ENCODE results near the gene CCDC71L.

DNA sequence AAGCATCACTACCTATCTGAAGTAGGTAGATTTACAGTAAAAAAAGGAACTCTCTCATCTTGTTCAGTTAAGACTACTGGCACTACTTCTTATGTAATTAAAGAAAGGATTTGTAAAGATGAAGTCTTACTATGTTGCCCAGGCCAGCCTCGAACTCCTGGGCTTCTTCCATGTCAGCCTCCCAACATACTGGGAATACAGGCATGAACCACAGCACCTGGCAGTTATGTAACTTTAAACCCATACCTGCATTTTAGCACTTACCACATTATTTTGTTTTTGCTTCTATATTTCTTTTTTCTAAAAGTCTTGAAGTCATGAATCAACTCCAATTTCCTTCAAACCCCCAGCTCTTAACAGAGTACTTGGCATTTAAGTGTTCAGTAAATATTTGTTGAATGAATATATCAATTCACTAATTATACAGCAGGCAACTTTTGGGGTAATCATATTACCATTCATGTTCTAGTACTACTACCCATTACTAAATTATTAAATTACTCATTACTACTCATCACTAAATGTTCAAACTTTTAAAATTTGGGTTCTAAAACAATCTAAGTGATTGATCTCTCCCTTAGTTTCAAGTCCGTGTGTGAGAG is 31.6 kb upstream of the CCDC71L start:
- TF ChIP-seq POLR2A (IDR thresholded peaks at IDR 0.05; ENCODE audit: low read depth, low read length) = no peak
- no peak for TF ChIP-seq RCOR1 (IDR thresholded peaks at IDR 0.05; ENCODE audit: insufficient replicate concordance, low read length)
- TF ChIP-seq, protein P1, sequence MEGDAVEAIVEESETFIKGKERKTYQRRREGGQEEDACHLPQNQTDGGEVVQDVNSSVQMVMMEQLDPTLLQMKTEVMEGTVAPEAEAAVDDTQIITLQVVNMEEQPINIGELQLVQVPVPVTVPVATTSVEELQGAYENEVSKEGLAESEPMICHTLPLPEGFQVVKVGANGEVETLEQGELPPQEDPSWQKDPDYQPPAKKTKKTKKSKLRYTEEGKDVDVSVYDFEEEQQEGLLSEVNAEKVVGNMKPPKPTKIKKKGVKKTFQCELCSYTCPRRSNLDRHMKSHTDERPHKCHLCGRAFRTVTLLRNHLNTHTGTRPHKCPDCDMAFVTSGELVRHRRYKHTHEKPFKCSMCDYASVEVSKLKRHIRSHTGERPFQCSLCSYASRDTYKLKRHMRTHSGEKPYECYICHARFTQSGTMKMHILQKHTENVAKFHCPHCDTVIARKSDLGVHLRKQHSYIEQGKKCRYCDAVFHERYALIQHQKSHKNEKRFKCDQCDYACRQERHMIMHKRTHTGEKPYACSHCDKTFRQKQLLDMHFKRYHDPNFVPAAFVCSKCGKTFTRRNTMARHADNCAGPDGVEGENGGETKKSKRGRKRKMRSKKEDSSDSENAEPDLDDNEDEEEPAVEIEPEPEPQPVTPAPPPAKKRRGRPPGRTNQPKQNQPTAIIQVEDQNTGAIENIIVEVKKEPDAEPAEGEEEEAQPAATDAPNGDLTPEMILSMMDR (conservative IDR thresholded peaks at IDR 0.05; ENCODE audit: low read depth, low read length) = no peak
- TF ChIP-seq RFX5 (IDR thresholded peaks at IDR 0.05; ENCODE audit: low read depth, low read length) = no peak
- TF ChIP-seq SMC3 (IDR thresholded peaks at IDR 0.05; ENCODE audit: low read depth, low read length) = no peak
- TF ChIP-seq FOS (IDR thresholded peaks at IDR 0.05; ENCODE audit: low read depth, low read length) = no peak
- TF ChIP-seq, protein P2, sequence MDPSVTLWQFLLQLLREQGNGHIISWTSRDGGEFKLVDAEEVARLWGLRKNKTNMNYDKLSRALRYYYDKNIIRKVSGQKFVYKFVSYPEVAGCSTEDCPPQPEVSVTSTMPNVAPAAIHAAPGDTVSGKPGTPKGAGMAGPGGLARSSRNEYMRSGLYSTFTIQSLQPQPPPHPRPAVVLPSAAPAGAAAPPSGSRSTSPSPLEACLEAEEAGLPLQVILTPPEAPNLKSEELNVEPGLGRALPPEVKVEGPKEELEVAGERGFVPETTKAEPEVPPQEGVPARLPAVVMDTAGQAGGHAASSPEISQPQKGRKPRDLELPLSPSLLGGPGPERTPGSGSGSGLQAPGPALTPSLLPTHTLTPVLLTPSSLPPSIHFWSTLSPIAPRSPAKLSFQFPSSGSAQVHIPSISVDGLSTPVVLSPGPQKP (IDR thresholded peaks at IDR 0.05; ENCODE audit: borderline replicate concordance, low read depth, low read length) = no peak
- TF ChIP-seq, protein P3, sequence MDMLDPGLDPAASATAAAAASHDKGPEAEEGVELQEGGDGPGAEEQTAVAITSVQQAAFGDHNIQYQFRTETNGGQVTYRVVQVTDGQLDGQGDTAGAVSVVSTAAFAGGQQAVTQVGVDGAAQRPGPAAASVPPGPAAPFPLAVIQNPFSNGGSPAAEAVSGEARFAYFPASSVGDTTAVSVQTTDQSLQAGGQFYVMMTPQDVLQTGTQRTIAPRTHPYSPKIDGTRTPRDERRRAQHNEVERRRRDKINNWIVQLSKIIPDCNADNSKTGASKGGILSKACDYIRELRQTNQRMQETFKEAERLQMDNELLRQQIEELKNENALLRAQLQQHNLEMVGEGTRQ (IDR thresholded peaks at IDR 0.05; ENCODE audit: low read depth, low read length) = no peak
- TF ChIP-seq MAZ (IDR thresholded peaks at IDR 0.05; ENCODE audit: borderline replicate concordance, low read depth, low read length) = no peak
- TF ChIP-seq CHD1 (IDR thresholded peaks at IDR 0.05; ENCODE audit: low read depth, low read length) = no peak
- no peak for TF ChIP-seq MAFK (IDR thresholded peaks at IDR 0.05; ENCODE audit: low read depth, low read length)
- no peak for TF ChIP-seq RAD21 (IDR thresholded peaks at IDR 0.05; ENCODE audit: low read length)
- no peak for TF ChIP-seq CEBPB (IDR thresholded peaks at IDR 0.05; ENCODE audit: low read depth, low read length)

All from IMR-90 (cell line).